Osteoblast (primary cell): ENCODE results near the gene DLG2. TPM values are rescaled to one million over a fixed set of nuclear protein-coding genes. Genes with fewer than 3 reads are reported as not detected.
"Not testable (repeated sequence)": the region's sequence is repeated elsewhere in the genome, so short reads cannot be mapped to it uniquely, and the experiment has no call there.

Source experiments
- DNase-seq: peaks from one replicate; pipeline ENCODE4 v3.0.0; 2011; ENCODE audit warnings: low spot score, mixed read lengths; ENCODE audit not compliant: insufficient read length; ENCODE audit errors: missing footprints
- H2AFZ ChIP-seq: 2 replicates; pipeline ENCODE4 v1.6.0; 2011; ENCODE audit warnings: mild to moderate bottlenecking, low read length
- H3K27ac ChIP-seq: 2 replicates; pipeline ENCODE4 v1.5.1; 2011; ENCODE audit warnings: mild to moderate bottlenecking, low read depth, low read length, moderate library complexity
- H3K27me3 ChIP-seq: 2 replicates; pipeline ENCODE4 v1.6.0; 2012; ENCODE audit warnings: mild to moderate bottlenecking, control low read depth, inconsistent platforms, low read length, moderate library complexity; ENCODE audit not compliant: insufficient read depth
- H3K36me3 ChIP-seq: 2 replicates; pipeline ENCODE4 v1.5.1; 2011; ENCODE audit warnings: mild to moderate bottlenecking, low read length, control low read depth, moderate library complexity; ENCODE audit not compliant: insufficient read depth
- H3K4me1 ChIP-seq: 2 replicates; pipeline ENCODE4 v1.5.1; 2011; ENCODE audit warnings: mild to moderate bottlenecking, low read length, control low read depth, moderate library complexity; ENCODE audit not compliant: insufficient read depth
- H3K4me2 ChIP-seq: 2 replicates; pipeline ENCODE4 v1.6.0; 2011; ENCODE audit warnings: mild to moderate bottlenecking, low read length; ENCODE audit not compliant: insufficient read depth
- H3K4me3 ChIP-seq: fragments of 200-600 bp; sonication (generic); 3 replicates; pipeline ENCODE4 v1.5.1; 2012; ENCODE audit warnings: mild to moderate bottlenecking, low read length, inconsistent platforms; ENCODE audit not compliant: insufficient read depth
- H3K79me2 ChIP-seq: 2 replicates; pipeline ENCODE4 v1.6.0; 2012; ENCODE audit warnings: mild to moderate bottlenecking, low read length, control low read depth, inconsistent platforms; ENCODE audit not compliant: insufficient read depth
- H3K9me3 ChIP-seq: 2 replicates; pipeline ENCODE4 v1.5.1; 2011; ENCODE audit warnings: low read depth, low read length, control low read depth
- H4K20me1 ChIP-seq: 2 replicates; pipeline ENCODE4 v1.6.0; 2012; ENCODE audit warnings: mild to moderate bottlenecking, low read length, control low read depth; ENCODE audit not compliant: insufficient read depth
- total RNA-seq: library from RNA; depleted of rRNA; stranded (reverse); fragments of >200 nt; gene quantifications from 2 replicates; pipeline ENCODE4 v1.2.3, GENCODE V29; 2012
- TF ChIP-seq, protein P1 (sequence below): IDR thresholded peaks from 2 replicates; pipeline ENCODE4 v1.5.1; 2011; ENCODE audit warnings: mild to moderate bottlenecking, low read depth, low read length, moderate library complexity; ENCODE audit errors: extremely low read depth

The DLG2 gene
- total RNA-seq, 1 donor = 3.3 TPM

DNA sequence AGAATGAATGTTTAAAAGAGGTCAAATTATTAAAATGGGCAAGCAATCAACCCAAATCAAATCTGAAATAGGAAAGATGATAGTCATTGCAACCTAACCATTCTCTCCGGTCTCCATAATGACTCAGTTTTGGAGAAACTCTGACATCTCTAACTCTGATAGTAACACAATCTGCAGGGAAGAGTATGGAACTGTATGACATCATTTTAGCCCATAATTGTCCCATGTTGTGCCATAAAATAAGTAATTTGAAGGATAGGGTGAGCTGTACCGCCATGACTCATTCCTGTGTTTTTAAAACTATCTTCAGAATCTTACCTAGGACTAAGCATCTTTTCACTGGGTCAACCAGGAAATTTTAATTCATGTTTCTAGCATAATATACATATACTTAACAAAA lies 350.8 kb downstream of the DLG2 start:
- H4K20me1 ChIP-seq = no peaks in the 10 kb centered on the region
- no peak overlapping the region for H2AFZ ChIP-seq
- no peak for DNase-seq
- no peaks in the 10 kb centered on the region for H3K27me3 ChIP-seq
- no peaks in the 10 kb centered on the region for H3K36me3 ChIP-seq
- H3K4me3 ChIP-seq = no peak overlapping the region
- H3K79me2 ChIP-seq = no peaks in the 10 kb centered on the region
- no peak overlapping the region for H3K4me2 ChIP-seq
- H3K27ac ChIP-seq = no peak overlapping the region
- TF ChIP-seq, protein P1, sequence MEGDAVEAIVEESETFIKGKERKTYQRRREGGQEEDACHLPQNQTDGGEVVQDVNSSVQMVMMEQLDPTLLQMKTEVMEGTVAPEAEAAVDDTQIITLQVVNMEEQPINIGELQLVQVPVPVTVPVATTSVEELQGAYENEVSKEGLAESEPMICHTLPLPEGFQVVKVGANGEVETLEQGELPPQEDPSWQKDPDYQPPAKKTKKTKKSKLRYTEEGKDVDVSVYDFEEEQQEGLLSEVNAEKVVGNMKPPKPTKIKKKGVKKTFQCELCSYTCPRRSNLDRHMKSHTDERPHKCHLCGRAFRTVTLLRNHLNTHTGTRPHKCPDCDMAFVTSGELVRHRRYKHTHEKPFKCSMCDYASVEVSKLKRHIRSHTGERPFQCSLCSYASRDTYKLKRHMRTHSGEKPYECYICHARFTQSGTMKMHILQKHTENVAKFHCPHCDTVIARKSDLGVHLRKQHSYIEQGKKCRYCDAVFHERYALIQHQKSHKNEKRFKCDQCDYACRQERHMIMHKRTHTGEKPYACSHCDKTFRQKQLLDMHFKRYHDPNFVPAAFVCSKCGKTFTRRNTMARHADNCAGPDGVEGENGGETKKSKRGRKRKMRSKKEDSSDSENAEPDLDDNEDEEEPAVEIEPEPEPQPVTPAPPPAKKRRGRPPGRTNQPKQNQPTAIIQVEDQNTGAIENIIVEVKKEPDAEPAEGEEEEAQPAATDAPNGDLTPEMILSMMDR = no peak
- H3K9me3 ChIP-seq = no peaks in the 10 kb centered on the region
- no peaks in the 10 kb centered on the region for H3K4me1 ChIP-seq

GRCh38 chr11:85270315-85270714 lies 356.8 kb downstream of the DLG2 start:
- not testable (repeated sequence) for DNase-seq, H3K4me1 ChIP-seq, H3K4me2 ChIP-seq, H3K79me2 ChIP-seq, H4K20me1 ChIP-seq, H3K9me3 ChIP-seq, H3K27me3 ChIP-seq, H3K27ac ChIP-seq, H2AFZ ChIP-seq, H3K4me3 ChIP-seq, H3K36me3 ChIP-seq

DNA sequence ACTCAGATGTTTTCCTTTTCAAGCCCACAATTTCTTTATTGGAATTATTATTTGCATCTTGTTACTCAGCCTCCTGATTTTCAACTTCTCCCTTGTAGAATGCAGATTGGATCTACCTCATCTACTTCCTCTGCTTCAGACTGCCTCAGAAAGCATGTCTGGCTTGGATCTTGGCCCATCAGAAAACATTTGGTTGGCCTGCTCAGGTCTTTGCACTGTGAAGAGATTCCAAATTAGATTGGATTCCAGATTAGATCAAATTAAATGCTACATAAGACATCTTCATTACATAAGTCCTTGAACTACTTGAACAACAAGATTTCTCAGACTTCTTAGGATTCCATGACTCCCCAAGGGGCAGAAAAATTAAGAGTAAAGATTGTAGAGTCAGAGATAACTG lies 358.0 kb downstream of the DLG2 start:
- Histone ChIP-seq H3K79me2 (no peaks in the 10 kb centered on the region), H3K27ac (no peak overlapping the region), H3K4me2 (no peak overlapping the region), H4K20me1 (no peaks in the 10 kb centered on the region), H3K4me1 (no peaks in the 10 kb centered on the region), H3K9me3 (no peaks in the 10 kb centered on the region), H3K36me3 (no peaks in the 10 kb centered on the region), H2AFZ (no peak overlapping the region), H3K27me3 (no peaks in the 10 kb centered on the region), H3K4me3 (no peak overlapping the region)
- TF ChIP-seq, protein P1 = no peak
- DNase-seq = no peak

- TF ChIP-seq, protein P1 = no peak
- Histone ChIP-seq H4K20me1 (no peaks in the 10 kb centered on the region), H3K36me3 (no peaks in the 10 kb centered on the region), H3K27me3 (no peaks in the 10 kb centered on the region), H3K4me1 (no peaks in the 10 kb centered on the region), H2AFZ (no peak overlapping the region), H3K9me3 (no peaks in the 10 kb centered on the region), H3K4me2 (no peak overlapping the region), H3K27ac (no peak overlapping the region), H3K79me2 (no peaks in the 10 kb centered on the region), H3K4me3 (no peak overlapping the region)
- no peak for DNase-seq
Measured at GRCh38 chr11:85266646-85267045, 360.5 kb downstream of the DLG2 start.

GRCh38 chr11:85263328-85263727 lies 363.8 kb downstream of the DLG2 start:
- no peaks in the 10 kb centered on the region for H3K27me3 ChIP-seq
- no peaks in the 10 kb centered on the region for H3K79me2 ChIP-seq
- no peak for DNase-seq
- no peaks in the 10 kb centered on the region for H3K4me1 ChIP-seq
- no peaks in the 10 kb centered on the region for H4K20me1 ChIP-seq
- no peak overlapping the region for H3K4me2 ChIP-seq
- no peak overlapping the region for H3K4me3 ChIP-seq
- H2AFZ ChIP-seq = no peak overlapping the region
- no peak overlapping the region for H3K27ac ChIP-seq
- no peaks in the 10 kb centered on the region for H3K9me3 ChIP-seq
- TF ChIP-seq, protein P1 = no peak
- H3K36me3 ChIP-seq = no peaks in the 10 kb centered on the region
